Gastrocnemius medialis (tissue), 4 donors: Measurements from ENCODE around the gene MME. TPM values are rescaled to one million over a fixed set of nuclear protein-coding genes. Genes with fewer than 3 reads are reported as not detected.

ENCODE experiments used
- ATAC-seq, 2 donors: fragments of 150-250 bp; one replicate each; pipeline ENCODE4 v1.9.1; 2016
- DNase-seq, 2 donors: peaks; one replicate each; pipeline ENCODE4 v3.0.0-alpha.2; 2019
- H3K27ac ChIP-seq, 4 donors: fragments of 200-600 bp; sonication (generic); 1 replicate in 1 of 4; 2 replicates in 3 of 4; pipeline ENCODE4 v1.5.1; 2016 to 2018; ENCODE audit warnings: mild to moderate bottlenecking in 2 of 4, moderate library complexity in 1 of 4
- H3K27me3 ChIP-seq, 3 donors: fragments of 200-600 bp; sonication (generic) in 2 of 3; 1 replicate in 1 of 3; 2 replicates in 2 of 3; pipeline versions ENCODE4 v1.5.1 to v1.6.0; 2016 to 2019; ENCODE audit warnings: mild to moderate bottlenecking in 1 of 3, moderate library complexity in 1 of 3
- H3K36me3 ChIP-seq, 2 donors: fragments of 200-600 bp; sonication (generic) in 1 of 2; one replicate each; pipeline ENCODE4 v1.5.1; 2017 to 2018
- H3K4me1 ChIP-seq, 2 donors: fragments of 200-600 bp; sonication (generic) in 1 of 2; one replicate each; pipeline ENCODE4 v1.5.1; 2016 to 2017; ENCODE audit warnings: mild to moderate bottlenecking in 2 of 2
- H3K4me3 ChIP-seq, 4 donors: fragments of 200-600 bp; sonication (generic) in 3 of 4; 1 replicate in 1 of 4; 2 replicates in 3 of 4; pipeline ENCODE4 v1.5.1; 2016 to 2019; ENCODE audit warnings: mild to moderate bottlenecking in 2 of 4
- H3K9me3 ChIP-seq, 3 donors: fragments of 200-600 bp; sonication (generic) in 2 of 3; 1 replicate in 1 of 3; 2 replicates in 2 of 3; pipeline ENCODE4 v1.5.1; 2016 to 2019
- POLR2A ChIP-seq, 2 donors: fragments of 450-650 bp; IDR thresholded peaks; one replicate each; pipeline ENCODE4 v1.6.1; 2017; ENCODE audit warnings: antibody characterized with exemption in 2 of 2, mild to moderate bottlenecking in 2 of 2, moderate library complexity in 2 of 2
- in situ Hi-C, 4 donors: fragments of 200-750 bp; cut with MboI; loops; one replicate each; pipeline versions ENCODE4 v1.15.0 to v1.8.0; 2017; ENCODE audit warnings: low sequenced_read_pairs in 4 of 4
- intact Hi-C: fragments of 100-400 bp; cut with DNase I; formaldehyde crosslinking; loops from one replicate; pipeline ENCODE4 v1.15.1; 2023; ENCODE audit warnings: low total_unique reads
- total RNA-seq, 4 donors: library from RNA; depleted of rRNA; stranded (reverse); fragments of >200 nt; gene quantifications; one replicate each; pipeline versions ENCODE4 v1.1.0 to v1.2.3, GENCODE V29; 2016
- TF ChIP-seq, protein P1 (sequence below), 5 experiments: fragments of 450-650 bp in 3 of 5; fragments of 200-600 bp in 2 of 5; sonication (generic) in 2 of 5; IDR thresholded peaks in 4 of 5; conservative IDR thresholded peaks in 1 of 5; 1 replicate in 4 of 5; 2 replicates in 1 of 5; pipeline ENCODE4 v1.5.1; 2016 to 2019; ENCODE audit warnings: antibody characterized with exemption in 5 of 5, mild to moderate bottlenecking in 3 of 5, moderate library complexity in 3 of 5

Gene MME
- total RNA-seq, 4 donors from 2014 or later, result 40.9 to 95.4 (median 68.0) TPM

DNA sequence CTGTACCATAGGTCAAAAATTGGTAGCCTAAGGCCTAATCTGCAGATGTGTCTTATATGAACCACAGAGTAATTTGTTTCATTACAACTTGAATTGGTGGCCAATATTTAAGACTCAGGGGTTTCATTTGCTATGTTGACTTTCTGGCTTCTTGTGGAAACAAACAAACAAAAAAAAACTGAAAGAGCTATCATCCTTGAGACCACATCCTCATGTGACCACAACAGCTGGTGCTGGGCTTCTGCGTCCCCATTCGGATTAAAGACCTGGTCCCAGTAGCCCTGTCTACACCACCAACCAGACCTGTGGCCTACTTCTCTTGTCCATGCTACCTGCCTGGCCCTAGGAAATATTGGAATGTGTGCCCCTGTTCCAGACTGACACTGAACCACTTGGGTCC is 151.7 kb downstream of the MME start:
- H3K27me3 ChIP-seq, result no peaks in the 10 kb centered on the region
- DNase-seq, result no peak
- peak overlapping the region; percentile 93 to 98 (median 94) for H3K27ac ChIP-seq
- H3K36me3 ChIP-seq, result no peaks in the 10 kb centered on the region
- no peaks in the 10 kb centered on the region for H3K9me3 ChIP-seq
- ATAC-seq, result no peak
- TF ChIP-seq, protein P1, sequence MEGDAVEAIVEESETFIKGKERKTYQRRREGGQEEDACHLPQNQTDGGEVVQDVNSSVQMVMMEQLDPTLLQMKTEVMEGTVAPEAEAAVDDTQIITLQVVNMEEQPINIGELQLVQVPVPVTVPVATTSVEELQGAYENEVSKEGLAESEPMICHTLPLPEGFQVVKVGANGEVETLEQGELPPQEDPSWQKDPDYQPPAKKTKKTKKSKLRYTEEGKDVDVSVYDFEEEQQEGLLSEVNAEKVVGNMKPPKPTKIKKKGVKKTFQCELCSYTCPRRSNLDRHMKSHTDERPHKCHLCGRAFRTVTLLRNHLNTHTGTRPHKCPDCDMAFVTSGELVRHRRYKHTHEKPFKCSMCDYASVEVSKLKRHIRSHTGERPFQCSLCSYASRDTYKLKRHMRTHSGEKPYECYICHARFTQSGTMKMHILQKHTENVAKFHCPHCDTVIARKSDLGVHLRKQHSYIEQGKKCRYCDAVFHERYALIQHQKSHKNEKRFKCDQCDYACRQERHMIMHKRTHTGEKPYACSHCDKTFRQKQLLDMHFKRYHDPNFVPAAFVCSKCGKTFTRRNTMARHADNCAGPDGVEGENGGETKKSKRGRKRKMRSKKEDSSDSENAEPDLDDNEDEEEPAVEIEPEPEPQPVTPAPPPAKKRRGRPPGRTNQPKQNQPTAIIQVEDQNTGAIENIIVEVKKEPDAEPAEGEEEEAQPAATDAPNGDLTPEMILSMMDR (IDR thresholded peaks at IDR 0.05 in 4 of 5, conservative IDR thresholded peaks at IDR 0.05 in 1 of 5), result no peak
- no peak for TF ChIP-seq POLR2A (IDR thresholded peaks at IDR 0.05)
- H3K4me1 ChIP-seq, result peaks cover 18 to 22% of the 10 kb centered on the region in 2 donors
- in situ Hi-C loops, result loop anchor here in 1 of 4 donors (5.0 kb wide), 1 partner anchor 34 kb away; no protein-coding TSS in a partner anchor
- intact Hi-C loops, result loop anchor here (1.0 to 10.0 kb wide), 5 partner anchors 36 to 907 kb away; partner anchors contain the start of genes DHX36 and SLC33A1
- no peak overlapping the region for H3K4me3 ChIP-seq

DNA sequence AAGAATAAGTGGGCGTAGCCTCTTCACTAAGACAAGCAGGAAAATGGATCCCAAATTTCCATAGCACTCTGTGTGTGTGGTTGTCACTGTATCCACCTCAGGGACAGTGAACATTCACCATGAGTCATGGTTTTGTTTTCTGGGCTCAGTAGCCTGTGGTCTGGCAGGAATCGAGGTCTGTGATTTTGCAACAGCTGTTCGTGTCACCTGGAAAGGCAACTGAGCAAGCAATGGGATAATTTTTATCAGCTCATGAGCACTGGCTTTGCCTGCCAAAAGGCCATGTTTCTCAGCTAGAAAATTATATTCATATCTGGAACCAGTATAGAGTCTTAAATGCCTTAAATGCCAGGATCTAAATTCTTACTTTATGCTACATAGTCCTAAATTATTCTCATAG is 152.5 kb downstream of the MME start:
- no peak for TF ChIP-seq POLR2A (IDR thresholded peaks at IDR 0.05)
- TF ChIP-seq, protein P1 (IDR thresholded peaks at IDR 0.05 in 4 of 5, conservative IDR thresholded peaks at IDR 0.05 in 1 of 5), result no peak
- H3K4me1 ChIP-seq, result peaks cover 18 to 22% of the 10 kb centered on the region in 2 donors
- no peaks in the 10 kb centered on the region for H3K9me3 ChIP-seq
- in situ Hi-C loops, result loop anchor here in 1 of 4 donors (5.0 kb wide), 1 partner anchor 35 kb away; no protein-coding TSS in a partner anchor
- peak; percentile 91 to 94 for ATAC-seq
- no peaks in the 10 kb centered on the region for H3K36me3 ChIP-seq
- H3K27ac ChIP-seq, result peak overlapping the region; percentile 93 to 98 (median 94)
- H3K27me3 ChIP-seq, result no peaks in the 10 kb centered on the region
- peak; percentile 90 to 97 for DNase-seq
- intact Hi-C loops, result loop anchor here (1.0 to 10.0 kb wide), 6 partner anchors 37 to 908 kb away; partner anchors contain the start of genes DHX36 and SLC33A1
- H3K4me3 ChIP-seq, result peak overlapping the region in 2 of 4 donors; percentile 9 to 16

DNA sequence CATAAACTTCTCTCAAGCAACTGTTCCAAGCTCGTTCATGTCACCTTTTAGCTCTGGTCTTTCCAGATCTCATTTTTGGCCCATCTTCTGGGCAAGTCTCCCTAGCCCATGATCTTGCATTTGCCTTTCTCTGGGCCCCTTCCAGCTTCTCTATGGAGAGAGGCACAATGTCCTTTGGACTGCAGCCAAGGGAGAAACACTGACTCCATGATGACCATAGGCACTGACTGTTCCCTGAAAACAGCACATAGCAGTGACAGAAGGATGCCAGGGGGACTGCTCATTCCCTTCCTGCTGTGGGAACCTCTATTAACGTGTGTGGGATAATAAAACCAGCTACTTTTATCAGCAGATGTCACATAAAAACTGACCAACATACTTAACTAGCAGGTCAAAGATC is 153.1 kb downstream of the MME start:
- peak; percentile 87 to 92 for ATAC-seq
- TF ChIP-seq, protein P1 (IDR thresholded peaks at IDR 0.05 in 4 of 5, conservative IDR thresholded peaks at IDR 0.05 in 1 of 5), result no peak
- TF ChIP-seq POLR2A (IDR thresholded peaks at IDR 0.05), result peak in 1 of 2 donors; percentile 73
- Histone ChIP-seq H3K36me3 (no peaks in the 10 kb centered on the region), H3K4me3 (peak overlapping the region in 2 of 4 donors; percentile 9 to 16), H3K4me1 (peaks cover 18 to 25% of the 10 kb centered on the region in 2 donors), H3K27ac (peak overlapping the region; percentile 93 to 98 (median 94)), H3K9me3 (no peaks in the 10 kb centered on the region), H3K27me3 (no peaks in the 10 kb centered on the region)
- in situ Hi-C loops (loop anchor here in 1 of 4 donors (5.0 kb wide), 1 partner anchor 36 kb away; no protein-coding TSS in a partner anchor), intact Hi-C loops (loop anchor here (1.0 to 10.0 kb wide), 3 partner anchors 168 to 908 kb away; partner anchors contain the start of gene DHX36)
- DNase-seq, result peak; percentile 97 to 98

Other genes starting within 250 kb of the MME start
- gene STRIT1, start 213.4 kb downstream of the MME start, total RNA-seq, result 1,000 to 10,000 TPM in 3 of 4 donors, 100 to 1,000 TPM in 1; 507 to 2,272 (median 1,180) TPM